Endothelial cell of umbilical vein (primary cell): ENCODE results near the gene TSC22D3. TPM values are rescaled to one million over a fixed set of nuclear protein-coding genes. Genes with fewer than 3 reads are reported as not detected.
A peak's percentile ranks its signal among the peaks of the same experiment; 100 is the strongest.

ENCODE experiments used
- BruUV-seq: library from RNA; stranded (reverse); fragments of 400-500 nt; replicated peaks from 2 replicates; lab custom pipeline; 2021; lab: Mats Ljungman, UMichigan
- CTCF ChIA-PET: fragments of 300-600, 350-600 bp; sonication (Branson Sonifier 250); formaldehyde crosslinking; loops from one replicate; lab custom pipeline; 2021; ENCODE audit warnings: antibody characterized with exemption, inconsistent platforms; lab: Charles Lee
- POLR2A ChIA-PET: fragments of 300-600, 350-600 bp; sonication (Branson Sonifier 250); formaldehyde crosslinking; loops from one replicate; lab custom pipeline; 2021; ENCODE audit warnings: antibody characterized with exemption, inconsistent platforms; lab: Charles Lee
- DNase-seq: peaks from one replicate; pipeline ENCODE4 v3.0.0-alpha.2; 2011; ENCODE audit warnings: low read depth, low spot score
- FAIRE-seq: peaks from 2 replicates; lab custom pipeline; 2011; peaks lifted over from hg19 to GRCh38; lab: Jason Lieb, UNC
- H2AFZ ChIP-seq: 2 replicates; pipeline ENCODE4 v1.6.0; 2012; ENCODE audit warnings: low read depth, low read length, control low read depth, inconsistent platforms
- H3K27ac ChIP-seq: 2 replicates; pipeline ENCODE4 v1.5.1; 2011; ENCODE audit warnings: low read depth, mild to moderate bottlenecking, control low read depth, low read length, moderate library complexity; ENCODE audit not compliant: insufficient read depth
- H3K27me3 ChIP-seq, 2 experiments: 2 replicates each; pipeline versions ENCODE4 v1.6.0 to v1.6.1; 2011; ENCODE audit warnings: low read length in 2 of 2, mixed read lengths in 1 of 2; ENCODE audit not compliant: control insufficient read depth in 2 of 2, insufficient read depth in 2 of 2
- H3K36me3 ChIP-seq, 2 experiments: 2 replicates in 1 of 2; 3 replicates in 1 of 2; pipeline ENCODE4 v1.5.1; 2011; ENCODE audit warnings: low read length in 2 of 2, mild to moderate bottlenecking in 1 of 2, moderate library complexity in 1 of 2; ENCODE audit not compliant: control insufficient read depth in 2 of 2, insufficient read depth in 2 of 2; ENCODE audit errors: extremely low read depth in 1 of 2
- H3K4me1 ChIP-seq: 3 replicates; pipeline ENCODE4 v1.5.1; 2011; ENCODE audit warnings: mild to moderate bottlenecking, low read length; ENCODE audit not compliant: control insufficient read depth, insufficient read depth; ENCODE audit errors: extremely low read depth
- H3K4me2 ChIP-seq: 2 replicates; pipeline ENCODE4 v1.6.1; 2011; ENCODE audit warnings: low read length, control low read depth, mixed read lengths; ENCODE audit not compliant: insufficient read depth
- H3K4me3 ChIP-seq, 3 experiments: fragments of 200-600 bp in 1 of 3; sonication (generic), shearing (Covaris generic) in 1 of 3; replicated peaks in 1 of 3; 2 replicates each; pipeline ENCODE4 v1.5.1; 2011 to 2016; ENCODE audit warnings: control low read depth in 3 of 3, low read length in 3 of 3, mild to moderate bottlenecking in 2 of 3, inconsistent platforms in 1 of 3, low read depth in 1 of 3, moderate library complexity in 1 of 3; ENCODE audit not compliant: insufficient read depth in 1 of 3
- H3K79me2 ChIP-seq: 2 replicates; pipeline ENCODE4 v1.6.0; 2012; ENCODE audit warnings: low read length, inconsistent platforms; ENCODE audit not compliant: control insufficient read depth, insufficient read depth
- H3K9ac ChIP-seq: replicated peaks from 2 replicates; pipeline ENCODE3; 2011; ENCODE audit warnings: low read length, control low read depth; ENCODE audit not compliant: insufficient read depth; ENCODE audit errors: extremely low read depth
- H3K9me1 ChIP-seq: replicated peaks from 3 replicates; pipeline ENCODE4 v1.6.0; 2011; ENCODE audit warnings: mild to moderate bottlenecking, low read length; ENCODE audit not compliant: control insufficient read depth, insufficient read depth; ENCODE audit errors: extremely low read depth
- H3K9me3 ChIP-seq: replicated peaks from 2 replicates; pipeline ENCODE4 v1.5.1; 2012; ENCODE audit warnings: low read length, inconsistent platforms; ENCODE audit not compliant: control insufficient read depth, insufficient read depth
- H4K20me1 ChIP-seq: replicated peaks from 2 replicates; pipeline ENCODE3; 2011; ENCODE audit warnings: mild to moderate bottlenecking, low read length; ENCODE audit not compliant: control insufficient read depth, insufficient read depth; ENCODE audit errors: extremely low read depth
- EZH2 ChIP-seq: IDR thresholded peaks from 2 replicates; pipeline ENCODE4 v1.6.1; 2012; ENCODE audit warnings: borderline replicate concordance, low read depth, mild to moderate bottlenecking, moderate library complexity, low read length, inconsistent platforms; ENCODE audit not compliant: severe bottlenecking
- FOS ChIP-seq: IDR thresholded peaks from 2 replicates; pipeline ENCODE4 v1.6.1; 2011; ENCODE audit warnings: mild to moderate bottlenecking, low read length, moderate library complexity, borderline replicate concordance; ENCODE audit not compliant: insufficient read depth
- GATA2 ChIP-seq: IDR thresholded peaks from 2 replicates; pipeline ENCODE4 v1.7.0; 2011; ENCODE audit warnings: low read depth, mild to moderate bottlenecking, moderate library complexity, mixed read lengths, low read length; ENCODE audit not compliant: insufficient read length, insufficient read depth
- JUN ChIP-seq: IDR thresholded peaks from 2 replicates; pipeline ENCODE4 v1.6.1; 2011; ENCODE audit warnings: borderline replicate concordance, low read depth; ENCODE audit not compliant: insufficient read length, insufficient read depth
- MAX ChIP-seq: IDR thresholded peaks from 2 replicates; pipeline ENCODE4 v1.6.1; 2011; ENCODE audit not compliant: insufficient read depth, insufficient read length
- MYC ChIP-seq: IDR thresholded peaks from one replicate; pipeline ENCODE4 v1.6.1; 2011; ENCODE audit warnings: mild to moderate bottlenecking, low read depth, low read length
- POLR2A ChIP-seq: IDR thresholded peaks from 2 replicates; pipeline ENCODE4 v1.6.1; 2012; ENCODE audit warnings: low read depth, mild to moderate bottlenecking, control low read depth, low read length
- POLR2AphosphoS5 ChIP-seq: IDR thresholded peaks from 2 replicates; pipeline ENCODE4 v1.6.1; 2012; ENCODE audit warnings: low read depth, mild to moderate bottlenecking, control low read depth, low read length, moderate library complexity; ENCODE audit not compliant: insufficient read depth
- dilution Hi-C: fragments of 300-500 bp; cut with MboI; formaldehyde crosslinking; loops from one replicate; pipeline ENCODE4 v1.15.0; 2019; ENCODE audit warnings: low sequenced_read_pairs; ENCODE audit not compliant: extremely low pct_ligation_motif_present
- intact Hi-C: fragments of 100-400 bp; cut with micrococcal nuclease; formaldehyde crosslinking; loops from one replicate; pipeline ENCODE4 v1.10.0; 2022
- polyA plus RNA-seq, 4 experiments: library from polyadenylated mRNA; depleted of rRNA in 3 of 4; stranded (reverse) in 3 of 4; unstranded in 1 of 4; fragments of >200 nt; gene quantifications; 2 replicates each; pipeline versions ENCODE4 v1.2.1 to v1.2.3, GENCODE V29; 2011 to 2012; ENCODE audit warnings: missing spikeins in 1 of 4
- total RNA-seq: library from RNA; stranded (reverse); gene quantifications from 2 replicates; pipeline ENCODE4 v1.2.3, GENCODE V29; 2021
- TF ChIP-seq, protein P1 (sequence below), 2 donors: IDR thresholded peaks; 1 replicate in 1 of 2; 2 replicates in 1 of 2; pipeline ENCODE4 v1.5.1; 2011; ENCODE audit warnings: low read length in 2 of 2, mild to moderate bottlenecking in 2 of 2, moderate library complexity in 2 of 2, control low read depth in 1 of 2, inconsistent platforms in 1 of 2, low read depth in 1 of 2; ENCODE audit not compliant: insufficient read depth in 1 of 2; ENCODE audit errors: extremely low read depth in 1 of 2

The TSC22D3 gene
- total and polyA plus RNA-seq, 2 donors (not counting 3 experiments of a cell fraction or from before 2014, with no cell fraction given): 21.1 to 37.4 TPM

- no TSS peak for BruUV-seq
- Histone ChIP-seq H3K9ac (no peak overlapping the region), H3K27me3 (no peaks in the 10 kb centered on the region), H3K4me1 (peaks cover 41% of the 10 kb centered on the region), H3K9me3 (no peaks in the 10 kb centered on the region), H3K79me2 (no peaks in the 10 kb centered on the region), H3K4me2 (no peak overlapping the region), H2AFZ (no peak overlapping the region), H3K4me3 (no peak overlapping the region), H3K9me1 (no peaks in the 10 kb centered on the region), H3K36me3 (no peaks in the 10 kb centered on the region), H3K27ac (no peak overlapping the region), H4K20me1 (no peaks in the 10 kb centered on the region)
- ChIA-PET POLR2A (no interaction called here), CTCF (interaction anchor here (0.9 to 4.2 kb wide), 3 partner anchors 10 to 94 kb away, joined by 4 to 34 read pairs (median 11); partner anchors contain the start of gene NCBP2L)
- TF ChIP-seq POLR2A (no peak), FOS (no peak), MYC (no peak), MAX (no peak), GATA2 (no peak), POLR2AphosphoS5 (no peak)
- intact Hi-C loops (no loop called here), dilution Hi-C loops (no loop called here)
- peak; percentile 4 for FAIRE-seq
- DNase-seq: peak; percentile 61
Measured at GRCh38 chrX:107683124-107683895, 92.3 kb downstream of the TSC22D3 start.

GRCh38 chrX:107682256-107682655 is 93.3 kb downstream of the TSC22D3 start:
- Histone ChIP-seq H3K79me2 (no peaks in the 10 kb centered on the region), H3K9ac (no peak overlapping the region), H3K27me3 (no peaks in the 10 kb centered on the region), H3K27ac (no peak overlapping the region), H3K4me3 (no peak overlapping the region), H3K4me2 (no peak overlapping the region), H2AFZ (no peak overlapping the region), H3K9me3 (no peaks in the 10 kb centered on the region), H3K36me3 (no peaks in the 10 kb centered on the region), H3K4me1 (peaks cover 40% of the 10 kb centered on the region), H4K20me1 (no peaks in the 10 kb centered on the region), H3K9me1 (no peaks in the 10 kb centered on the region)
- DNase-seq (no peak), FAIRE-seq (no peak)
- dilution Hi-C loops: no loop called here
- TF ChIP-seq FOS: no peak
- no peak for TF ChIP-seq MAX
- no peak for TF ChIP-seq GATA2
- no peak for TF ChIP-seq MYC
- TF ChIP-seq POLR2AphosphoS5: no peak
- no peak for TF ChIP-seq POLR2A
- TF ChIP-seq, protein P1, sequence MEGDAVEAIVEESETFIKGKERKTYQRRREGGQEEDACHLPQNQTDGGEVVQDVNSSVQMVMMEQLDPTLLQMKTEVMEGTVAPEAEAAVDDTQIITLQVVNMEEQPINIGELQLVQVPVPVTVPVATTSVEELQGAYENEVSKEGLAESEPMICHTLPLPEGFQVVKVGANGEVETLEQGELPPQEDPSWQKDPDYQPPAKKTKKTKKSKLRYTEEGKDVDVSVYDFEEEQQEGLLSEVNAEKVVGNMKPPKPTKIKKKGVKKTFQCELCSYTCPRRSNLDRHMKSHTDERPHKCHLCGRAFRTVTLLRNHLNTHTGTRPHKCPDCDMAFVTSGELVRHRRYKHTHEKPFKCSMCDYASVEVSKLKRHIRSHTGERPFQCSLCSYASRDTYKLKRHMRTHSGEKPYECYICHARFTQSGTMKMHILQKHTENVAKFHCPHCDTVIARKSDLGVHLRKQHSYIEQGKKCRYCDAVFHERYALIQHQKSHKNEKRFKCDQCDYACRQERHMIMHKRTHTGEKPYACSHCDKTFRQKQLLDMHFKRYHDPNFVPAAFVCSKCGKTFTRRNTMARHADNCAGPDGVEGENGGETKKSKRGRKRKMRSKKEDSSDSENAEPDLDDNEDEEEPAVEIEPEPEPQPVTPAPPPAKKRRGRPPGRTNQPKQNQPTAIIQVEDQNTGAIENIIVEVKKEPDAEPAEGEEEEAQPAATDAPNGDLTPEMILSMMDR (IDR thresholded peaks at IDR 0.05; ENCODE audit: extremely low read depth in 1 of 2, insufficient read depth in 1 of 2, low read depth in 1 of 2, low read length in 2 of 2): no peak
- TF ChIP-seq EZH2: no peak
- TF ChIP-seq JUN: no peak
- BruUV-seq: no TSS peak
- POLR2A ChIA-PET: no interaction called here
- CTCF ChIA-PET: no interaction called here
- intact Hi-C loops: no loop called here
